Measurements from ENCODE around the gene TGM3.

GRCh38 chr20:2254333-2254732, 41.5 kb upstream of the TGM3 start:
- TF ChIP-seq EZH2 (IDR thresholded peaks at IDR 0.05; ENCODE audit: low read length) = no peak
- TF ChIP-seq, protein P1, sequence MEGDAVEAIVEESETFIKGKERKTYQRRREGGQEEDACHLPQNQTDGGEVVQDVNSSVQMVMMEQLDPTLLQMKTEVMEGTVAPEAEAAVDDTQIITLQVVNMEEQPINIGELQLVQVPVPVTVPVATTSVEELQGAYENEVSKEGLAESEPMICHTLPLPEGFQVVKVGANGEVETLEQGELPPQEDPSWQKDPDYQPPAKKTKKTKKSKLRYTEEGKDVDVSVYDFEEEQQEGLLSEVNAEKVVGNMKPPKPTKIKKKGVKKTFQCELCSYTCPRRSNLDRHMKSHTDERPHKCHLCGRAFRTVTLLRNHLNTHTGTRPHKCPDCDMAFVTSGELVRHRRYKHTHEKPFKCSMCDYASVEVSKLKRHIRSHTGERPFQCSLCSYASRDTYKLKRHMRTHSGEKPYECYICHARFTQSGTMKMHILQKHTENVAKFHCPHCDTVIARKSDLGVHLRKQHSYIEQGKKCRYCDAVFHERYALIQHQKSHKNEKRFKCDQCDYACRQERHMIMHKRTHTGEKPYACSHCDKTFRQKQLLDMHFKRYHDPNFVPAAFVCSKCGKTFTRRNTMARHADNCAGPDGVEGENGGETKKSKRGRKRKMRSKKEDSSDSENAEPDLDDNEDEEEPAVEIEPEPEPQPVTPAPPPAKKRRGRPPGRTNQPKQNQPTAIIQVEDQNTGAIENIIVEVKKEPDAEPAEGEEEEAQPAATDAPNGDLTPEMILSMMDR (optimal IDR thresholded peaks at IDR 0.05 in 1 of 3, IDR thresholded peaks at IDR 0.05 in 1 of 3, conservative IDR thresholded peaks at IDR 0.05 in 1 of 3; ENCODE audit: extremely low read depth in 1 of 3, insufficient read depth in 2 of 3, low read length in 3 of 3) = no peak
